Keratinocyte (primary cell): ENCODE data around the gene SPNS1. TPM values are rescaled to one million over a fixed set of nuclear protein-coding genes. Genes with fewer than 3 reads are reported as not detected.

Experiments used
- DNase-seq: peaks from one replicate; pipeline ENCODE4 v3.0.0-alpha.2; 2011; ENCODE audit warnings: low read depth, missing footprints, low spot score
- FAIRE-seq: peaks from 2 replicates; lab custom pipeline; 2011; peaks lifted over from hg19 to GRCh38; lab: Jason Lieb, UNC
- H2AFZ ChIP-seq: 2 replicates; pipeline ENCODE4 v1.6.0; 2012; ENCODE audit warnings: low read length, control low read depth, inconsistent platforms; ENCODE audit not compliant: control insufficient read depth
- H3K27ac ChIP-seq: 2 replicates; pipeline ENCODE4 v1.5.1; 2011; ENCODE audit warnings: low read length; ENCODE audit not compliant: control insufficient read depth, insufficient read depth
- H3K27me3 ChIP-seq: 3 replicates; pipeline ENCODE4 v1.6.0; 2011; ENCODE audit warnings: low read length; ENCODE audit not compliant: control insufficient read depth, insufficient read depth; ENCODE audit errors: extremely low read depth
- H3K36me3 ChIP-seq, 2 experiments: 2 replicates in 1 of 2; 3 replicates in 1 of 2; pipeline ENCODE4 v1.5.1; 2011; ENCODE audit warnings: low read length in 2 of 2, mild to moderate bottlenecking in 1 of 2; ENCODE audit not compliant: control insufficient read depth in 2 of 2, insufficient read depth in 2 of 2; ENCODE audit errors: extremely low read depth in 1 of 2
- H3K4me1 ChIP-seq: 3 replicates; pipeline ENCODE4 v1.5.1; 2011; ENCODE audit warnings: low read length; ENCODE audit not compliant: control insufficient read depth, insufficient read depth; ENCODE audit errors: extremely low read depth
- H3K4me2 ChIP-seq: 3 replicates; pipeline ENCODE4 v1.6.0; 2011; ENCODE audit warnings: low read depth, low read length; ENCODE audit not compliant: control insufficient read depth, insufficient read depth; ENCODE audit errors: extremely low read depth
- H3K4me3 ChIP-seq, 3 experiments: fragments of 200-600 bp in 1 of 3; sonication (generic) in 1 of 3; 2 replicates in 2 of 3; 3 replicates in 1 of 3; pipeline ENCODE4 v1.5.1; 2011 to 2016; ENCODE audit warnings: low read length in 3 of 3, mild to moderate bottlenecking in 3 of 3, control low read depth in 2 of 3, inconsistent platforms in 1 of 3, low read depth in 1 of 3, mixed read lengths in 1 of 3, mixed run types in 1 of 3, moderate library complexity in 1 of 3; ENCODE audit not compliant: control insufficient read depth in 2 of 3, insufficient read depth in 2 of 3; ENCODE audit errors: extremely low read depth in 1 of 3
- H3K79me2 ChIP-seq: 2 replicates; pipeline ENCODE4 v1.6.0; 2012; ENCODE audit warnings: low read length; ENCODE audit not compliant: control insufficient read depth, insufficient read depth
- H3K9ac ChIP-seq: 3 replicates; pipeline ENCODE4 v1.6.0; 2011; ENCODE audit warnings: low read length; ENCODE audit not compliant: control insufficient read depth, insufficient read depth; ENCODE audit errors: extremely low read depth
- H3K9me1 ChIP-seq: 3 replicates; pipeline ENCODE4 v1.6.0; 2011; ENCODE audit warnings: low read length; ENCODE audit not compliant: control insufficient read depth, insufficient read depth; ENCODE audit errors: extremely low read depth
- H3K9me3 ChIP-seq: 2 replicates; pipeline ENCODE4 v1.5.1; 2012; ENCODE audit warnings: low read depth, low read length; ENCODE audit not compliant: control insufficient read depth
- H4K20me1 ChIP-seq: 3 replicates; pipeline ENCODE4 v1.6.0; 2011; ENCODE audit warnings: low read length; ENCODE audit not compliant: control insufficient read depth, insufficient read depth; ENCODE audit errors: extremely low read depth
- CTCF ChIP-seq, 3 experiments: IDR thresholded peaks in 1 of 3; conservative IDR thresholded peaks in 1 of 3; optimal IDR thresholded peaks in 1 of 3; 2 replicates in 2 of 3; 3 replicates in 1 of 3; pipeline versions ENCODE3 to v1.5.1; 2011; ENCODE audit warnings: low read length in 3 of 3, mild to moderate bottlenecking in 3 of 3, moderate library complexity in 2 of 3, control low read depth in 1 of 3, inconsistent platforms in 1 of 3; ENCODE audit not compliant: insufficient read depth in 2 of 3; ENCODE audit errors: extremely low read depth in 1 of 3
- EZH2 ChIP-seq: IDR thresholded peaks from one replicate; pipeline ENCODE4 v1.6.1; 2012; ENCODE audit warnings: inconsistent platforms, mild to moderate bottlenecking, low read length, moderate library complexity
- dilution Hi-C: fragments of 300-500 bp; cut with MboI; formaldehyde crosslinking; loops from one replicate; pipeline ENCODE4 v1.7.0; 2020; ENCODE audit warnings: low sequenced_read_pairs; ENCODE audit not compliant: extremely low pct_ligation_motif_present
- polyA plus RNA-seq, 5 experiments: library from polyadenylated mRNA; depleted of rRNA in 3 of 5; stranded (reverse) in 3 of 5; stranded (forward) in 1 of 5; unstranded in 1 of 5; fragments of >200 nt; gene quantifications; 1 replicate in 1 of 5; 2 replicates in 3 of 5; 3 replicates in 1 of 5; pipeline versions ENCODE4 v1.2.1 to v1.2.3, GENCODE V29; 2011 to 2012; ENCODE audit warnings: missing spikeins in 2 of 5, low read depth in 1 of 5, low replicate concordance in 1 of 5

SPNS1 gene
- polyA plus RNA-seq, 1 donor (not counting 4 experiments of a cell fraction or from before 2014, with no cell fraction given), result 16.3 TPM

GRCh38 chr16:28927815-28928214 is 46.8 kb upstream of the SPNS1 start:
- no peak overlapping the region for H3K4me3 ChIP-seq
- no peak overlapping the region for H3K27ac ChIP-seq
- DNase-seq (no peak), FAIRE-seq (no peak)
- no peaks in the 10 kb centered on the region for H3K27me3 ChIP-seq
- H4K20me1 ChIP-seq, result no peaks in the 10 kb centered on the region
- H3K9me1 ChIP-seq, result no peaks in the 10 kb centered on the region
- no peaks in the 10 kb centered on the region for H3K36me3 ChIP-seq
- TF ChIP-seq CTCF (optimal IDR thresholded peaks at IDR 0.05 in 1 of 3, IDR thresholded peaks at IDR 0.05 in 1 of 3, conservative IDR thresholded peaks at IDR 0.05 in 1 of 3; ENCODE audit: extremely low read depth in 1 of 3, insufficient read depth in 2 of 3, low read length in 3 of 3) (no peak), EZH2 (no peak)
- H3K4me1 ChIP-seq, result peaks cover 8% of the 10 kb centered on the region
- no peaks in the 10 kb centered on the region for H3K9me3 ChIP-seq
- no peak overlapping the region for H3K4me2 ChIP-seq
- no peak overlapping the region for H3K9ac ChIP-seq
- peaks cover 2% of the 10 kb centered on the region for H3K79me2 ChIP-seq
- dilution Hi-C loops, result no loop called here
- no peak overlapping the region for H2AFZ ChIP-seq

GRCh38 chr16:28930203-28930602 is 44.4 kb upstream of the SPNS1 start:
- Histone ChIP-seq H3K9me3 (no peaks in the 10 kb centered on the region), H3K9ac (no peak overlapping the region), H3K4me3 (no peak overlapping the region), H3K36me3 (no peaks in the 10 kb centered on the region), H3K27ac (no peak overlapping the region), H3K4me2 (no peak overlapping the region), H3K79me2 (no peaks in the 10 kb centered on the region), H3K27me3 (no peaks in the 10 kb centered on the region), H3K9me1 (no peaks in the 10 kb centered on the region), H3K4me1 (peaks cover 3% of the 10 kb centered on the region), H4K20me1 (no peaks in the 10 kb centered on the region), H2AFZ (no peak overlapping the region)
- no peak for TF ChIP-seq CTCF (optimal IDR thresholded peaks at IDR 0.05 in 1 of 3, IDR thresholded peaks at IDR 0.05 in 1 of 3, conservative IDR thresholded peaks at IDR 0.05 in 1 of 3; ENCODE audit: extremely low read depth in 1 of 3, insufficient read depth in 2 of 3, low read length in 3 of 3)
- TF ChIP-seq EZH2, result no peak
- dilution Hi-C loops, result no loop called here
- FAIRE-seq (no peak), DNase-seq (no peak)
